GM12892 (cell line): ENCODE data around the gene LY6G6F.

Experiments used
- POLR2A ChIP-seq: IDR thresholded peaks from 2 replicates; pipeline ENCODE4 v1.6.1; 2011; ENCODE audit warnings: low read depth, low read length, control low read depth
- POLR2AphosphoS5 ChIP-seq: IDR thresholded peaks from 2 replicates; pipeline ENCODE4 v1.6.1; 2011; ENCODE audit warnings: low read depth, low read length, control low read depth

GRCh38 chr6:31662124-31662723 lies 44.4 kb upstream of the LY6G6F start:
- no peak; the same call in 1 of the 2 replicates for TF ChIP-seq POLR2A
- TF ChIP-seq POLR2AphosphoS5 = no peak
